T-helper 2 cell (primary cell): ENCODE data around the gene KCNH6.

Experiments
- DNase-seq, 5 experiments: peaks; one replicate each; pipeline versions ENCODE4 v3.0.0 to v3.0.0-alpha.2; 2012 to 2022

The KCNH6 gene

GRCh38 chr17:63486317-63487013, 36.7 kb upstream of the KCNH6 start:
- no peak for DNase-seq

GRCh38 chr17:63487014-63487339, 36.2 kb upstream of the KCNH6 start:
- no peak for DNase-seq

GRCh38 chr17:63488851-63489250, 34.3 kb upstream of the KCNH6 start:
- no peak for DNase-seq

- DNase-seq = no peak
Observed at GRCh38 chr17:63489291-63489690, 33.9 kb upstream of the KCNH6 start.

GRCh38 chr17:63490329-63490728, 32.8 kb upstream of the KCNH6 start:
- no peak for DNase-seq

- DNase-seq = no peak
Observed at GRCh38 chr17:63490858-63491400, 32.2 kb upstream of the KCNH6 start.

GRCh38 chr17:63491413-63491812, 31.7 kb upstream of the KCNH6 start:
- DNase-seq = no peak

- no peak for DNase-seq
Observed at GRCh38 chr17:63491977-63492618, 31.1 kb upstream of the KCNH6 start.

GRCh38 chr17:63492940-63493339, 30.2 kb upstream of the KCNH6 start:
- DNase-seq = no peak

GRCh38 chr17:63493411-63493810, 29.7 kb upstream of the KCNH6 start:
- DNase-seq = no peak

- no peak for DNase-seq
Observed at GRCh38 chr17:63494300-63494928, 28.7 kb upstream of the KCNH6 start.

GRCh38 chr17:63495491-63495890, 27.7 kb upstream of the KCNH6 start:
- no peak for DNase-seq

- DNase-seq = no peak
Observed at GRCh38 chr17:63496177-63496576, 27.0 kb upstream of the KCNH6 start.

- no peak for DNase-seq
Observed at GRCh38 chr17:63496663-63497400, 26.3 kb upstream of the KCNH6 start.

GRCh38 chr17:63497708-63498483, 25.3 kb upstream of the KCNH6 start:
- no peak for DNase-seq

GRCh38 chr17:63498626-63499195, 24.4 kb upstream of the KCNH6 start:
- DNase-seq = no peak

- DNase-seq = no peak
Observed at GRCh38 chr17:63500543-63501390, 22.4 kb upstream of the KCNH6 start.

- no peak for DNase-seq
Observed at GRCh38 chr17:63503341-63503705, 19.8 kb upstream of the KCNH6 start.

- no peak for DNase-seq
Observed at GRCh38 chr17:63504261-63504660, 18.9 kb upstream of the KCNH6 start.

GRCh38 chr17:63505341-63505740, 17.8 kb upstream of the KCNH6 start:
- DNase-seq = no peak

- DNase-seq = no peak
Observed at GRCh38 chr17:63506627-63507026, 16.5 kb upstream of the KCNH6 start.
